Endothelial cell of umbilical vein (primary cell): ENCODE measurements around the gene RTEL1.

ENCODE experiments used
- MAX ChIP-seq: IDR thresholded peaks from 2 replicates; pipeline ENCODE4 v1.6.1; 2011; ENCODE audit not compliant: insufficient read depth, insufficient read length
- POLR2A ChIP-seq: IDR thresholded peaks from 2 replicates; pipeline ENCODE4 v1.6.1; 2012; ENCODE audit warnings: low read depth, mild to moderate bottlenecking, control low read depth, low read length

GRCh38 chr20:63705232-63706026 lies 47.3 kb downstream of the RTEL1 start:
- TF ChIP-seq POLR2A (no peak), MAX (no peak)
